ENCODE measurements around the gene C2orf42.

- TF ChIP-seq CTCF (conservative IDR thresholded peaks at IDR 0.05; ENCODE audit: low read length) (no peak), EZH2phosphoT487 (IDR thresholded peaks at IDR 0.05; ENCODE audit: borderline replicate concordance) (no peak)
Observed at GRCh38 chr2:70214365-70214764, 23.5 kb upstream of the C2orf42 start.

Data from Loucy (cell line).